Measurements from ENCODE around the gene RBP3.

RBP3 gene

GRCh38 chr10:47366731-47367460 is 18.7 kb downstream of the RBP3 start:
- TF ChIP-seq CTCF (IDR thresholded peaks at IDR 0.05; ENCODE audit: low read depth, low read length) = no peak
- TF ChIP-seq POLR2A (IDR thresholded peaks at IDR 0.05; ENCODE audit: extremely low read depth, insufficient read length) = no peak
- no peak for TF ChIP-seq MAX (IDR thresholded peaks at IDR 0.05; ENCODE audit: low read depth, low read length)
- TF ChIP-seq MYC (IDR thresholded peaks at IDR 0.05; ENCODE audit: low read depth, low read length) = no peak
- no peak overlapping the region for H3K4me3 ChIP-seq (ENCODE audit: low read depth, low read length)
- no peak for DNase-seq (ENCODE audit: low read depth)

GRCh38 chr10:47367646-47368045 is 19.5 kb downstream of the RBP3 start:
- no peak for DNase-seq (ENCODE audit: low read depth)
- TF ChIP-seq MYC (IDR thresholded peaks at IDR 0.05; ENCODE audit: low read depth, low read length) (no peak), POLR2A (IDR thresholded peaks at IDR 0.05; ENCODE audit: extremely low read depth, insufficient read length) (no peak), MAX (IDR thresholded peaks at IDR 0.05; ENCODE audit: low read depth, low read length) (no peak), CTCF (IDR thresholded peaks at IDR 0.05; ENCODE audit: low read depth, low read length) (no peak)
- no peak overlapping the region for H3K4me3 ChIP-seq (ENCODE audit: low read depth, low read length)

- TF ChIP-seq MAX (IDR thresholded peaks at IDR 0.05; ENCODE audit: low read depth, low read length) (no peak), MYC (IDR thresholded peaks at IDR 0.05; ENCODE audit: low read depth, low read length) (no peak), CTCF (IDR thresholded peaks at IDR 0.05; ENCODE audit: low read depth, low read length) (no peak), POLR2A (IDR thresholded peaks at IDR 0.05; ENCODE audit: extremely low read depth, insufficient read length) (no peak)
- DNase-seq (ENCODE audit: low read depth) = no peak
These were observed 20.4 kb downstream of the RBP3 start for GRCh38 chr10:47368431-47369180.

GRCh38 chr10:47369251-47369894 is 21.2 kb downstream of the RBP3 start:
- DNase-seq (ENCODE audit: low read depth) = no peak
- H3K4me3 ChIP-seq (ENCODE audit: low read depth, low read length) = no peak overlapping the region
- TF ChIP-seq MYC (IDR thresholded peaks at IDR 0.05; ENCODE audit: low read depth, low read length) (no peak), MAX (IDR thresholded peaks at IDR 0.05; ENCODE audit: low read depth, low read length) (no peak), CTCF (IDR thresholded peaks at IDR 0.05; ENCODE audit: low read depth, low read length) (no peak)

More at GRCh38 chr10:47368431-47369180, 20.4 kb downstream of the RBP3 start:
- H3K4me3 ChIP-seq (ENCODE audit: low read depth, low read length) = no peak overlapping the region

GRCh38 chr10:47370015-47370767 is 22.0 kb downstream of the RBP3 start:
- no peak for DNase-seq (ENCODE audit: low read depth)
- TF ChIP-seq POLR2A (IDR thresholded peaks at IDR 0.05; ENCODE audit: extremely low read depth, insufficient read length) (no peak), MYC (IDR thresholded peaks at IDR 0.05; ENCODE audit: low read depth, low read length) (no peak), CTCF (IDR thresholded peaks at IDR 0.05; ENCODE audit: low read depth, low read length) (no peak), MAX (IDR thresholded peaks at IDR 0.05; ENCODE audit: low read depth, low read length) (no peak)
- H3K4me3 ChIP-seq (ENCODE audit: low read depth, low read length) = no peak overlapping the region
